HG02884 (cell line): ENCODE measurements around the gene OTC.

Experiments
- ATAC-seq: cut with Tn5 transposase; IDR thresholded peaks from one replicate; pipeline ENCODE4 v1.9.1; 2021; ENCODE audit warnings: mild to moderate bottlenecking, moderate library complexity; ENCODE audit not compliant: unreplicated experiment

Gene OTC

DNA sequence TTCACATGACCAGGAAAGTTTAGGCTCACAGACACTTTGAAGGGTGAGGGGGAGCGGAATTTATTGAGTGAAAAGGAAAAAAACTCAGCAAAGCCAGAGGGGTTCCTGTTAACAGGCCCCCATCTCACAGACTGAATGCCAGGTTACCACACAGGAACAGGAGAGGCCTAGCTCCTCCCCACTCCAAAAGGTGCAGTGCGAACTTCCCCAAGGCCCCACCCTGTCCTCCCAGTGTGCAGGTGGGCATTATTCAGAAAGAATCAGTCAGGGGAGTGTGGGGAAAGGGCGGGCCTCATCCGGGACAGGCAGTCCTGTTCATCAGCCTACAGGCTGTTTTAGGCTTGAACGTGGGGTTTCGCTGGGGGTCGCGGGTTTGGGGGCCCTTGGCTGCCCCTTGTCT, 4.0 kb downstream of the OTC start:
- no peak for ATAC-seq

DNA sequence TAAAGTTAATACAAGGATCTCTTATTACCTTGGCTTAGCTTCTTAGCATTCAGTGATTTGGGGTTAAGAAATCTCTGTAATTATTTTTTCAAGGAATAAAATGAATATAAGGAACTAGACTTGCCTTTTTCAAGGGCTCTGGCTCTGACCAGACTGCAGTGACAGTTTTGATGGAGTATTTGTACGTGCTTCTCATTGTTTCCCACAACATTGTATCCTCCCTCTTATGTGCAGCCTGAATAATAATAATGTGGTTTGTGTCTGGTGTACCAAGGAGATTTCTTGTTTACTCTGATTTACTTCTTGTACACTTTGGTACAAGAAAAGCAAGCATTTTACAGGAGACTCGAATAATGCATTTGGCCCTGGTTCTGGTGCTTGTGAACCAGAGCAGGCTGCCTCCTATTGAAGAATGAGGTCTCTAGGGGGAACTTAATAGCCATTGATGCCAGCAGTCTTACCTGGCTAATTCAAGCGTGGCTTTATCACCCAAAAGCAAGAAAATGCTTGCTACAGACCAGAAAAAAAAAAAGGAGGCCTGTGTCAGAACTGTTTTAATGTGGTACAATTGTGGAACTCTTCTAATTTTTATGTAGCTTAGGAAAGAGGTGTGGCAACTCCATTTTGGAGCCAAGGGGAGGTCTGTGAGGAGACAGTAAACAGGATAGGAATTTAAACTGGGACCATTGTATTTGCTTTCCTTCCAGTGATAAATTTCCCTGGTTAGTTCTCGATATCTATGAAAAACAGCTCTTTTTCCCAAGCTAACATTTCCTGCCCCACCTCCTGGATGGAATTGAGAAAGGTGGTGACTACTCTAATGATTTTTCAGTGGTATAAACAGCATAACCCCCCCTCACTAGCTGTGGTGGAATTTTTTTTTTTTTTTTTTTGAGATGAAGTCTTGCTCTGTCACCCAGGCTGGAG, 5.6 kb downstream of the OTC start:
- no peak for ATAC-seq

DNA sequence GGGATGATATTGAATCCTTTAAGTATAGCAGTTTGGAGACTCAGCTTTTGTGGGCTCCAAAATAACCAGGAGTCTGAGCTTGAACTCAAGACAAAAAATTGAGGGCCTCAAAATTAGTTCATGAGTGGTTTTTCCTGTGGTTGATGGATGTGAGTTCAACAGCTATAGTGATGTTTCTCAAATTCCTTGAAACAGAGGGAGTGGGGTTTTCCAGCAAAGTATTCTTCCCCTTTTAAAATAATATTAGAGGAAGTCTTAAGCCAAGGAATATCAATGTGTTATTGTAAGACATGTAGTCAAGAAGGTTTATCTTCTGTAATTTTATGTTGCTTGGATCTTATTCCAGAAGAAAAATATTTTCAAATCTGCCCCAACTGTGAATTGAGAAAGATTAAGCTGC, 10.6 kb downstream of the OTC start:
- no peak for ATAC-seq

DNA sequence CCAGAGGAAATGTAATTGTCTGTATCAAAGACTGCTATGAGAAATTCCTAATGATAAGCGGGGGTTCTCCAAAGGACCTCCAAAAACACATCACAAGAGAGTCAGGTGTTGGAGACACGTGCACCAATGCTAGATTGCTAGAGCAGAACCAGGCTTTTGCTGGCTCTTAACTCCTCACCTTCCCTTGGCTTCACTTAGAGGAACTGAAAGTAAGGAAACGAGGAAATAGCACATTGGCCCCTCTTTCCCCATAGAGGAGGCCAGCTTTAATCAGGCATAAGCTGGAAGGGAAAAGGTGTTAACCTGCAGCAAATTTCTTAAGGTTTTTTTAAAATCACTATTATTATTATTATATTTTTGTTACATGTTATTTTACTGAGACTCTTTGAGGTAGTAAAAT, 13.6 kb downstream of the OTC start:
- ATAC-seq: no peak

DNA sequence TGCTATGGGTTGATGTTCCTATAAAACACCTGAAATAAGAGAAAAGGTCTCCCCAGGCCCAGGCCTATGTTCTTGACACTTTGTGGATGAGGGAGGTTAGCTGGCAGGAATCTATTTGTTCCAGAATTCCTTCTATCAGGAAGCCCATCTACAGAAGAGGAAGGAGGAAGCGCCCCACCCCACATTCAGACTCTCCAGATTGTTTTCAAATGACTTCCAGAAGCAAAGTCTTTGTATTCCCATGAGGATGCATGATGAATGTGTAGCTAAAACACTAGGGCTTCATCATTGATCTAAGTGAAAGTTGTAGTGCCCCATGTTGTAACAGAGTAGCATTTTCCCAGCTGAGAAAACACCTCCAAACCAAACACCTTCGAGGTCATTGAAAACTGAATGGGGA, 16.4 kb downstream of the OTC start:
- no peak for ATAC-seq

DNA sequence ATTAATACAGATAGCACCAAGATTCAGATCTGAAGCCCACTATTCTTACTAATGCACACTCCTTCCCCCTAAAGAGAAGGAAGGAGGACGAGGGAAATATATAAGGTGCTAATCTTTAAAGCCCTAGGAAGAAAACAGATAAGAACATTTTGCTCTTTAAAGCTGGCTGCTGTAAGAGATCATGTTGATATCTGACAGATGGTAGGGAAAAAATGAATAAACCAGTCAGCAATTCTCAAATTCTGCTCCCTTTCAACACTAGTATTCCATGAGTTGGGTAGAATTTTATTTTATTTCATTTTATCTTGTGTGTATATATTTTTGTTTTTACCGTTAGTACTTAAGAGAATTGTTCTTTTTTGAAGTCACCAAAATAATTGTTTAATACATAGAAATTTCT, 19.2 kb downstream of the OTC start:
- no peak for ATAC-seq

DNA sequence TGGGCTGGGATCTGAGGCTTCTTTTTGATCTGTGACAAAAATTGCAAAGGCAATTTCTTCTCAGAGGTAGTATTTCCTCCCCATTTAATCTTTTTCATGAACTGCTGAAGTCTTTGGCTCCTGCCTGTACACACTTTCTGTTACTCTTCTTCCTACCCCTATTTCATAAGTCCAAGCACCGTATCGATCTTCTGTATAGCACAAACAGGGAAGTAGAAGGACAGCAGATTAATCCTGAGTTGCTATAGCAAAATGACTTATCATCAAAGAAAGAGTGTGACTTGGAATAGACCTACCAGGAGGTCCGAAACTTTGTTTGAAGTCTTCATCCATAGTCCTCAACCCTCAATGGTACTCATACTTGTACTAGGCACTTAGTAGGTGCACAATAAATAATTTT, 22.0 kb downstream of the OTC start:
- no peak for ATAC-seq

DNA sequence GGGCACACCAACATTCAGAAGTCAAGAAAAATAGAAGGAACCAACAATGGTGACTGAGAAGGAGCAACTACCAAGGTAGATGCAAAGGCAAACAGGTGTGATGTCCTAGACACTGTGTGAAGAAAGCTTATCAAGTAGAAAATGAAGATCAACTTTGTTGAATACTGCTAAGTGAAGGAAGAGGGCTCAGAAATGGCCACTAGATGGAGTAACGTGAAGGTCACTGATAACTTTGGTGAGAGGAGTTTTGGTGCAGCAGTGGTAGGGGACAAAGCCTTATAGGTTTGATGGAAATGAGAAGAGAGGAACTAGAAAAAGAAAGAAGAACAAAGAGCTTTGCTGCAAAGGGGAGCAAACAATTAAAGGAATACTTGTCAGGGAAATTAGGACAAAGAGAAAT, 23.5 kb downstream of the OTC start:
- ATAC-seq: no peak

DNA sequence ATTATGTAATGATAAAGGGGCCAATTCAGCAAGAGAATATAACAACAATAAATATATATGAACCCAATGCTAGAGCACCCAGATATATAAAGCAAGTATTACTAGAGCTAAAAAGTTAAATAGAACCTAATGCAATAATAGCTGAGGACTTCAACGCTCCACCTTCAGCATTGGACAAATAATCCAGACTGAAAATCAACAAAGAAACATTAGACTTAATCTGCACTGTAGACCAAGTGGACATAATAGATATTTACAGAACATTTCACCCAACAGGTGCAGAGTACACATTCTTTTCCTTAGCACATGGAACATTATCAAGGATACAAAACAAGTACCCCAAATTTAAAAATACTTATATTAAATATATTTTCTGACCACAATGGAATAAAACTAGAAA, 24.3 kb downstream of the OTC start:
- no peak for ATAC-seq

DNA sequence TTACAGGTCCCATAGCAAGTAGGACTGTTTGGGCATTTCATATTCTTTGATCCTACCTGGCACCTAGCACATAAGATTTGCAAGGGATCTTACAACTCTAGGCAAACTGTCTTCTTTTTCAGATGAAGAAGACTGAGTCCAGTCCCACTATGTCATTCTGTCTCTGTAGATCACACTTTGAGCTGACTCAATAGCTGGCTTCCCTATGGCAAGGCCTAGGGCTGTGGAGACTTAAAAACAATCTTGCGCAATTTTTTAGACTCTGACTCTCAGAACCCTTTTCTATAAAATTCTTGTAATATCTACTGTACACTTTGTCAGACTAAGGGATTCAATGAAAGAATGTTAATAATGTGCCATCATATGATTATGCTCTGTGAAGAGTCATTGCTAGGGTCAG, 26.7 kb downstream of the OTC start:
- ATAC-seq: no peak

DNA sequence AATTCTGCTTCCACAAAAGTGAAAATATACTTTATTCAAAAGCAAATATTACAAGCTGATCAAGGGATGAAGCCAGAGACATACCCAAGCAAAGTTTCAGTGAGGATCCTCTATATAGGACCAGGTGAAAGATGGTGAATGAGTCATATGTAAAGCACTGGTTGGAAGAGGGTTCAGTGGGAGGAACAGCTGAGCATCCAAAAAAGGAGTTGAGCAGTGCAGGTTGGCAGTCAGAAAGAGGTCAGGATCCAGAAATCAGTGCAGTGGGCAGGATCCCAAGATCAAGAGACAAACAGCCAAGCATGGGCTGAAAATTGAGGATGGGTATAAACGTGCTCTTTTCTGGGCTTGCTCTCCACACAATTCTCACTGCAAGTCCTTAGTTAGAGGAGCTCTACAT, 30.3 kb downstream of the OTC start:
- ATAC-seq: no peak

DNA sequence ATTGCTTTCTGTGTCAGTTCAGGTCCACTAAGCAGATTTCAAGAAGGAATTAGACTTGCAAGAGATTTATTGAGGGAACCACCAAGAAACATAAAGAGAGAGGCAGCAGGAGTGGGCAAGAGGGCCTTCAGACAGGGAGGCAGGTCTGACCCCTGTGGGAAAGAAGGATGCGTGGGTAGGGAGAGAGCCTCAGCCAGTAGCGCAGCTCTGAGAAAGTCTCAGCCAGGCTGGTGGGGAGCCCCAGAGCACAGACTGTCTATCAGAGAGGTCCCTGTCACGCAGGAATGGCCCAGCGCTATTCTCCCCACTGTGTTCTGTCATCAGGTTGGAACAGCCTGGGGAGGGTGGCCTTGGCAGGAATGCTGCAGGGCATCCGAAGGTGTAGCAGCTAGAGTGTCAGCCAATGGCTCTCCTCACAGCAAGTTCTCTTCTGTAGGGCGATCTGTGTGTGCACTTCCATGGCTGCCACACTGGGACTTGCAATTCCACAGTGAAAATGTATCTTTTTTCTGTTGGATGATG, 48.0 kb downstream of the OTC start:
- ATAC-seq: no peak

DNA sequence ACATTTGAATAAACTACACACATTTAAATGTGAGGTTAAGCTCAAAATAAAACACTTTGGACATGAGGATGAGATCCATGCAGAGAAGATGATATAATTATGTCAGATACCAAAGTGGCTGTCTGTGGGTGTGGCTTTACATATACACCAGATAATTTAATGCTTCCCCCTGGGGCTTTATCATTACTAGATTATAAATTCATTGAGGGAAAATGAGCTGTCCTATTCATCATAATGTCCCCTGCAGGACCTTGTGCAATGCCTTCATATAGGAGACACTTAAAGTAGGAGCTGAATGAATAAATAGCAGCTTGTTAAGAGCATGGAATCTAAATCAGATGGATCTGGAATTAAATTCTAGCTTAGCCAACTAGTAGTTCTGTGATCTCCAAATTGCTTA, 49.7 kb downstream of the OTC start:
- ATAC-seq: no peak

DNA sequence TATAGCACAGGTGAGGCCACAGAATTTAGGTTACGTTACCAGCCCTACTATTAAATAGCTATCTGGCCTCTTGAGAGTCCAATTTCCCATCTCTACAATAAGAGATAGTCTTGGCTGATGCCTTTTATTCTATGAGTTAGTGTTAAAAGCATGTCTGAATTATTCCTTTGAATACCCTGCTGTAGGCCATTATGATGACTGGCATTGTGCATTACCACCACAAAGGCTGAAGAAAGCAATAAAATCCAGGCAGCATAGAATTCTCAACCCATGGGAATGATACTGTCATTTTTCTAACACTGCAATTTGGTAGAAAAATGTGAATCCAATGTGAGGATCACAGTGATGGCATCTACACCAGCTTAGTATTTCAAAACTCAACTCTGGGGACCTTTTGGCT, 51.4 kb downstream of the OTC start:
- ATAC-seq: no peak

DNA sequence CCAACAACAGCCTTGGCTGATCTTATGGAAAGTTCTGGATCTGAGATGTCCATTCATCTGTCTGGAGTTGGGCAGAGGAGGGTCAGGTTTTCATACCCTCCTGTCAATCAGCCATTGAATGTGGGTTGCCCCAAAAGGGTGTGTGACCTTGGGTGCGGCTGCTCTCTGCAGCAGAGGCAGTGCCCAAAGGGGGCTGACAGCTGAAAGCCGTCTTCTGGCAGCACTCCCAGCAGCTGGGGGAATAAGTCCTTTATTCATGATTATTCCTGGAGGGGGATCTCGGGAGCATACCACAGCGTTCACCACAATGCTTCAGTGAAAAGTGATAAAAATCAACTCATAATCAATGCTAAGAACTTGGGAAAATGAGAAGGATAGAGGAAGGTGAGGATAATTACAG, 54.7 kb downstream of the OTC start:
- ATAC-seq: no peak

DNA sequence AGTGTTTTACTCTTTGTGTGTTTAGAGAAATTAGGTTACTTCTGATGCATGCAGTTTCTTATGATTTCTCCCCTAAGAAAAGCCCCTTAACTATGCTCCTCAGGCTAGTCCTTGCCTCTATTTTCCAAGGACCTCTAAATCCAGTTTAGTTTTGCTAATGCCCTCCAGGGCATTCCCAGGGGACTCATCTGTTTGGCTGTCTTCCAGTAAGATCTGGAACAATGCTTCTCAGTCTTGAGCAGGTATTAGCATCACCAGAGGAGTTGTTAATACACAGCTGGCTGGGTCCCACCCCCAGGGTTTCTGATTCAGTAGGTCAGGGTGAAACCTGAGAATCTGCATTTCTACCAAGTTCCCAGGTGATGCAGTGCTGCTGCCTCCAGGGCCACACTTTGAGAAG, 56.9 kb downstream of the OTC start:
- no peak for ATAC-seq

DNA sequence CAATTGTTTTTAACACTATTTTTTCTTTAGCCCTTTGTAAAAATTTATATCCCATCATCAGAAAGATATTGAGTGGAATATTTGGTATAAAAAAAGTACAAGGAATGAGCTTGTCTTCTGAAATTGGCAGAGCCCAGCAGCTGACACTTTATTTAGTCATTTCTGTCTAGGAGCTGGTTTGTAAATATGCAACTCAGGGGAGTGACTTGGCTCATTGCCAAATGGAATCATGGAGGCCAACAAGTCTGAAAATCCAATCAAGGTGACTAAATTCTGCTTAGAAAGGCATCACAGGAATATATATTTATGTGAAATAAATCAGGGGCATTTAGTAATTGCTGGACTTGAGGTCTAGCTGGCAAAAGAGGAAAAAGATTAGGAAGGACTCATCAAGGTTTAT, 74.4 kb downstream of the OTC start:
- no peak for ATAC-seq

DNA sequence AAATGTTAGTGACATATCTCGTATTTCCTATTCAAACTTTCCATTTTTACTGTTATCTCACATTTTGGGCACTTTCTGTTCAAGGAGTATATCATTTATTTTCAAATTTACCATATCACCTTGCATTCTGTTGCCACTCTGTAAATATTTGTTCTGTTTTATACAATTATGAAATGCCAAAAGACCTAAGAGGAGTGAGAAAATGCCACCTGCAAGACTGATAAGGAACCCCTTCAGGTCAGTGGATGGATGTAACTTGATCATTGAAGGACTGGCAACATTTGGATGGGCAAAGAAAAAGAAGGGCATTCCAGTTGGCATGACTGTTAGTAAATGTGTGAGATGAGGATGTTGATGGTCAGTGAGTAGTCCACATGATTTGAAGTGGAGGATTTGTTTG, 79.1 kb downstream of the OTC start:
- ATAC-seq: no peak

DNA sequence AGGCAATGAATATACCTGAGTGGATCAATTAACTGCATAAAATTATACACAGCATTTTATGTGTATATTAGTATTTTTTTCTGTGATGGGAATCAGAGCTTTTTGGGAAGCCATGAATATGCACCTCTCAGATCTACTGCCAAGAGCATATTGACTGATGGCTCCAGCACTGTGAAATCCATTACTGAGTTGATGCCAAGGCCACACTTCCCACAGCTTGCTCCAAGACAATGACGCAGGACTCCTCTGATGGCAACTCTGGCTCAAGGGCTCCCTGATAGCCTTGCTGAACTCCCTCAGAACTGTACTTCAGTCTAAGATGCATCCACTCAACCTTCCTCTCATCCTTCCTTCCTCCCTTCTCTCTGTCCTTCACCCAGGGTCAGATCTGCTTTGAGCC, 82.7 kb downstream of the OTC start:
- no peak for ATAC-seq

DNA sequence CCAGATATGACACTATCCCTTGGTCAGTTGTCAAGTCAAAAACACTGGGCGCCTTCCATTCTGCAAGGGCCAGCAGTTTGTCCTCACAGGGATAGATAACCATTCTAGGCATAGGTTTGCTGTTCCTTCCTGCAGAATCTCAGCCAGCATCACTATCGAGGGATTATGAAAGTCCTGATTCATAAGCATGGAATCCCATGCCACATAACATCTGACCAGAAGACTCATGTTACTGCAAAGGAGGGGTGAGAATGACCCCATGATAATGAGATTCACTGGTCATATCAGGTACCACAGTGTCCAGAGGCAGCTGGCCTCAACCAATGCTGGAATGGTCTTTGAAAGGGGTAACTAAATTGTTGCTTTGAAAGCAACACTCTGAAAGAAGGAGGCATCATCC, 84.7 kb downstream of the OTC start:
- no peak for ATAC-seq

DNA sequence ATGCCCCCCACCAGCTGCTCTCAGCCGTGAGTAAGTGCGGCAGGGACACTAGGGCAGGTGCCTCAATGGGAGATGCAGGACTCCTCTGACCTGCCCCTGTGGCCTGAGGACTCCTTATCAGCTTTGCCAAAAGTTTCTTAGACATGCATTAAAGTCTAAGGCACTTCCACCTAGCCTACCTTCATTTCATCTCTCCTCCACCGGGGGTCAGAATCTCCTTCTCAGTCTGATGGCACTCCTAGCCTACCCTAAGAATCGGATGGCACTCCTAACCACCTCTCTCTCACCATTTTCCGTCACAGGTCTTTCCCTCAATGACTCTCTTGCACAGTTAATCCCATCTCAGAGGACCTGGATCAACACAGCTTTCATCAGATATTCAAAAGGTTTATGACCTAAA, 85.9 kb downstream of the OTC start:
- no peak for ATAC-seq

DNA sequence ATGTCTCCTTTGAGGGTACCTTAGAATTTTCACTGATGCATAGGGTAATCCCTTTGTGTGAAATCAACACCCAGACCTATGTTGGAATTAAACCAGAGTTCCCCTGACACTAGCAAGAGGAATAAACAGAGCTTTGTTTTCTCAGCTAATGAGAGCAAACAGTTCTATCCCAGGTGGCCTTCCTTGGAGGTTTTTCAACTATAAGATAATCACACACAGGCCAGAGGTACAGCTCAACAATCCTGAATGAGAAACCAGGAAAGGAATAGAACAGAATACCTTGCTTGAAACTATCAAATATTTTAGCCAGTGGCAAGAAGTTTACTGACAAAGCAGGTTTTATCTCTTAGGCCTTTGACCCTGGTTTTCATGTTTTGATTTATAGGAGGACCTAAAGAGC, 100.2 kb downstream of the OTC start:
- ATAC-seq: no peak

DNA sequence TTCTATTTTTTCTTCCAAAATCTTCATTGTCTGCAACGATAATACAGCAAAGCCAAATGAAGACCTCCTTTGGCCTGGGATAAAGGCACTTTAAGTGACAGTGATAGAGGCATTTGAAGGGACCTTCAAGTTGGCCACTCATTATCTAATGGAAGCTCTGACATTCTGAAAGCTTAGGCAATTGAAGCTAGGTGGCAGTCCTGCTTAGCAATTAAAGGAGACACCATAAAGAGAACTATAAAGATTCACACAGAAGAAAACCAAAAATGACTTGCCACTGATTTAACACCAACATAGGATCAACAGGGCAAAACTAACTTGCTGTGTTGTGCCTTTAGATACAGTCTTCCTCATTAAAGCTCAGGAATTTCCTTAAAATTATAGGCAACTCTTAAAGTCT, 105.7 kb downstream of the OTC start:
- ATAC-seq: no peak
